Endothelial cell of umbilical vein (primary cell): ENCODE results near the gene IGFBP2.

Experiments used
- JUN ChIP-seq: IDR thresholded peaks from 2 replicates; pipeline ENCODE4 v1.6.1; 2011; ENCODE audit warnings: borderline replicate concordance, low read depth; ENCODE audit not compliant: insufficient read length, insufficient read depth
- MYC ChIP-seq: IDR thresholded peaks from one replicate; pipeline ENCODE4 v1.6.1; 2011; ENCODE audit warnings: mild to moderate bottlenecking, low read depth, low read length
- POLR2A ChIP-seq: IDR thresholded peaks from 2 replicates; pipeline ENCODE4 v1.6.1; 2012; ENCODE audit warnings: low read depth, mild to moderate bottlenecking, control low read depth, low read length
- POLR2AphosphoS5 ChIP-seq: IDR thresholded peaks from 2 replicates; pipeline ENCODE4 v1.6.1; 2012; ENCODE audit warnings: low read depth, mild to moderate bottlenecking, control low read depth, low read length, moderate library complexity; ENCODE audit not compliant: insufficient read depth
- TF ChIP-seq, protein P1 (sequence below), 2 donors: IDR thresholded peaks; 1 replicate in 1 of 2; 2 replicates in 1 of 2; pipeline ENCODE4 v1.5.1; 2011; ENCODE audit warnings: low read length in 2 of 2, mild to moderate bottlenecking in 2 of 2, moderate library complexity in 2 of 2, control low read depth in 1 of 2, inconsistent platforms in 1 of 2, low read depth in 1 of 2; ENCODE audit not compliant: insufficient read depth in 1 of 2; ENCODE audit errors: extremely low read depth in 1 of 2

DNA sequence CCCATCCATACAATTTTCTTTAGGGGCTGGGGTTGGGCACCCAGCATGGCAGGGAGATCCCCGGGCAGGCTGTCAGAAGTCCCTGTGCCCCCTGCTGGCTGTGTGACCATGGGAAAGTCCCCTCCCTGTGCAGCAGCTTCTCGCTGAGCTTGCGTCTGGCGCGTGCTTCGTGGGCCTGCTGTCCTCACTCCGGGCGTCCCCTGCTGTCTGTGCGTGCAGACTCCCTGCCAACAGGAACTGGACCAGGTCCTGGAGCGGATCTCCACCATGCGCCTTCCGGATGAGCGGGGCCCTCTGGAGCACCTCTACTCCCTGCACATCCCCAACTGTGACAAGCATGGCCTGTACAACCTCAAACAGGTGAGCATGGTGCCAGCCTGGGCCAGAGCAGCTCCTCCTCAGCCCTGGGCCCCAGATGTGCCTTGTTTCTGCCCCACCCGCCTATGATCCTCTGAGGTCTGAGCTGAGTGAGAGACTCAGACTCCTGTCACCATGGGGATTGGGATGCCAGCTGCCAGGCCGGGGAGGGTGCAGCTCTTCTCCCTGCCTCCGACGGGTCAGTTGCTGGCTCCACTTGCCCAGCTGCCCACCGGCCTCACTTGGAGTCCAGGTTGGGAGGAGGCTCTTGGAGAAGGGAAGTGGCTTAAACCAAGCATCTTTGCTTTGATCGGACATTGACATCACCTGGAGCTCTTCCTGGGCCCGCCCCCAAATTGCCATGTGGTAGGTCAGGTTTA lies 28.6 kb downstream of the IGFBP2 start:
- TF ChIP-seq POLR2A, result no peak
- TF ChIP-seq MYC, result no peak
- TF ChIP-seq, protein P1, sequence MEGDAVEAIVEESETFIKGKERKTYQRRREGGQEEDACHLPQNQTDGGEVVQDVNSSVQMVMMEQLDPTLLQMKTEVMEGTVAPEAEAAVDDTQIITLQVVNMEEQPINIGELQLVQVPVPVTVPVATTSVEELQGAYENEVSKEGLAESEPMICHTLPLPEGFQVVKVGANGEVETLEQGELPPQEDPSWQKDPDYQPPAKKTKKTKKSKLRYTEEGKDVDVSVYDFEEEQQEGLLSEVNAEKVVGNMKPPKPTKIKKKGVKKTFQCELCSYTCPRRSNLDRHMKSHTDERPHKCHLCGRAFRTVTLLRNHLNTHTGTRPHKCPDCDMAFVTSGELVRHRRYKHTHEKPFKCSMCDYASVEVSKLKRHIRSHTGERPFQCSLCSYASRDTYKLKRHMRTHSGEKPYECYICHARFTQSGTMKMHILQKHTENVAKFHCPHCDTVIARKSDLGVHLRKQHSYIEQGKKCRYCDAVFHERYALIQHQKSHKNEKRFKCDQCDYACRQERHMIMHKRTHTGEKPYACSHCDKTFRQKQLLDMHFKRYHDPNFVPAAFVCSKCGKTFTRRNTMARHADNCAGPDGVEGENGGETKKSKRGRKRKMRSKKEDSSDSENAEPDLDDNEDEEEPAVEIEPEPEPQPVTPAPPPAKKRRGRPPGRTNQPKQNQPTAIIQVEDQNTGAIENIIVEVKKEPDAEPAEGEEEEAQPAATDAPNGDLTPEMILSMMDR (IDR thresholded peaks at IDR 0.05; ENCODE audit: extremely low read depth in 1 of 2, insufficient read depth in 1 of 2, low read depth in 1 of 2, low read length in 2 of 2), result peak in 1 of 2 donors; percentile 42
- TF ChIP-seq POLR2AphosphoS5, result no peak
- TF ChIP-seq JUN, result no peak
